Kidney epithelial cell (primary cell): ENCODE measurements around the gene ORC2. TPM values are rescaled to one million over a fixed set of nuclear protein-coding genes. Genes with fewer than 3 reads are reported as not detected.

ENCODE experiments used
- DNase-seq: peaks from one replicate; pipeline ENCODE4 v3.0.0-alpha.2; 2010; ENCODE audit warnings: low read depth
- H3K27me3 ChIP-seq: 2 replicates; pipeline ENCODE4 v1.6.0; 2011; ENCODE audit warnings: low read length; ENCODE audit not compliant: control insufficient read depth, insufficient read depth
- H3K36me3 ChIP-seq: 2 replicates; pipeline ENCODE4 v1.5.1; 2011; ENCODE audit warnings: low read length; ENCODE audit not compliant: control insufficient read depth, insufficient read depth
- H3K4me3 ChIP-seq: 2 replicates; pipeline ENCODE4 v1.5.1; 2011; ENCODE audit warnings: low read depth, mild to moderate bottlenecking, control low read depth, low read length
- CTCF ChIP-seq: IDR thresholded peaks from 2 replicates; pipeline ENCODE4 v1.5.1; 2011; ENCODE audit warnings: mild to moderate bottlenecking, moderate library complexity, low read length, control low read depth, inconsistent platforms; ENCODE audit not compliant: insufficient read depth, poor library complexity, severe bottlenecking
- total RNA-seq: library from RNA; depleted of rRNA; stranded (reverse); fragments of >200 nt; gene quantifications from 2 replicates; pipeline ENCODE4 v1.2.3, GENCODE V29; 2015

Gene ORC2
- total RNA-seq, 1 donor from 2014 or later: 16.2 TPM

- Histone ChIP-seq H3K27me3 (no peaks in the 10 kb centered on the region), H3K36me3 (no peaks in the 10 kb centered on the region), H3K4me3 (no peak overlapping the region)
- no peak for DNase-seq
- TF ChIP-seq CTCF: no peak
Observed at GRCh38 chr2:200878289-200878880, 85.1 kb downstream of the ORC2 start.

- no peak for DNase-seq
- Histone ChIP-seq H3K27me3 (no peaks in the 10 kb centered on the region), H3K4me3 (no peak overlapping the region), H3K36me3 (no peaks in the 10 kb centered on the region)
- TF ChIP-seq CTCF: no peak
Observed at GRCh38 chr2:200877443-200877842, 86.0 kb downstream of the ORC2 start.

DNA sequence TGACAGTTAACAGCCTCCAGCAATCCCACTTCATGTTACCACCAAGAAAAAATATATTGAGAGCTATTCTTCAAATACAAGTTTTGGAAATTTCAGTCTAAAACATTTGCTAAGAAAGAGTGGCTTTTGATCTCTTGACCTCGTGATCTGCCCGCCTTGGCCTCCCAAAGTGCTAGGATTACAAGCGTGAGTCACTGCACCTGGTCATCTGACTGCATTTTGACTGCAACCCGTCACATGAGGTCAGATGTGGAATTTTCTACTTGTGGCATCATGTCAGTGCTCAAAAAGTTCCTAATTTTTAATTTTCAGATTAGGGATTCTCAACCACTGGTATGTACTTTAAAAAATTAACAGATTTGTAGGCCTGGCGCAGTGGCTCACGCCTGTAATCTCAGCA, 89.9 kb downstream of the ORC2 start:
- TF ChIP-seq CTCF: no peak
- no peaks in the 10 kb centered on the region for H3K27me3 ChIP-seq
- no peak for DNase-seq
- no peaks in the 10 kb centered on the region for H3K36me3 ChIP-seq
- H3K4me3 ChIP-seq: no peak overlapping the region

GRCh38 chr2:200871151-200871550, 92.3 kb downstream of the ORC2 start:
- H3K36me3 ChIP-seq: no peaks in the 10 kb centered on the region
- H3K4me3 ChIP-seq: no peak overlapping the region
- TF ChIP-seq CTCF: no peak
- no peaks in the 10 kb centered on the region for H3K27me3 ChIP-seq
- no peak for DNase-seq

DNA sequence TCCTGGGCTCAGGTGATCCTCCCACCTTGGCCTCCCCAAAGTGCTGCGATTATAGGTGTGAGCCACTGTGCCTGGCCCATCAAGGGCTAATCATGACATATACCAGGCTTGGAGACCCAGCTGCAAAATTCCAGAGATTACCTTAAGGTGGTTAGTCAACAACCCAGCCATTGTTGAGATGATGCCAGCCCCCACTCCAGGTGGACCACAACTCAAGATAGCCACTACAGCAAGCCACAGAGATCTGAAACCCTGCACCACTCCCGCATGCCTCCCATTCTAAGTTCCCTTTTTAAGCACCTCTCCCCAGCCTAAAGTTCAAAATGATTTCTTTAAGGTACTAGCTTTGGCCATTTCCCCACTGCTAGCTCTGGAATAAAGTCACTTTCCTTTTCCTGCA, 94.4 kb downstream of the ORC2 start:
- no peak for TF ChIP-seq CTCF
- no peak for DNase-seq
- no peak overlapping the region for H3K4me3 ChIP-seq
- H3K36me3 ChIP-seq: no peaks in the 10 kb centered on the region
- no peaks in the 10 kb centered on the region for H3K27me3 ChIP-seq

- TF ChIP-seq CTCF: no peak
- peak; percentile 78 for DNase-seq
- peak within 1 kb of the TSS; percentile 99 for H3K4me3 ChIP-seq
- H3K27me3 ChIP-seq: no peaks in the 10 kb centered on the region
- no peaks in the 10 kb centered on the region for H3K36me3 ChIP-seq
Observed at GRCh38 chr2:200864176-200865034, 99.1 kb downstream of the ORC2 start, which contains the start of gene CLK1. CLK1 (minus strand) TSS chr2:200864658; CDS start chr2:200861862, 2,796 bp downstream.
